ENCODE measurements around the gene TMEM170A.
"Not testable (repeated sequence)": the region's sequence is repeated elsewhere in the genome, so short reads cannot be mapped to it uniquely, and the experiment has no call there.

The TMEM170A gene

DNA sequence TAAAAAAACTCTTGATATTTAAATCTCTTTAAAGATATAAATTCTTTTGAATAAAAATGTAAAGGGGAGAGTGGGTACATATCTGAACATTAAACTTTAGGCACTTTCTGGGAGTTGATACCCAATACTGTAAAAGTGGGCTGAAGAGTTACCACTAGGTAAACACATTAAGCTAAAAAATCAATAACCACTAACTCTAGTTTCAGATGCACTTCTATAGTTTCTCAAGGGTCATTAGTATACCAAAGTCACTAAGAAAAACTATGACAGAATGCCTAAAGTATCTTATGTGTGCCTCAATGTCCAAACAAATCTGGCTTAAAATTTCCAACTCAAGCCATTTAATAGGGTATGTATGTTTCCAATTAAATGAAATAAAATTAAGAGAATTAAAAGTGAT, 18.1 kb downstream of the TMEM170A start:
- no peak for DNase-seq

DNA sequence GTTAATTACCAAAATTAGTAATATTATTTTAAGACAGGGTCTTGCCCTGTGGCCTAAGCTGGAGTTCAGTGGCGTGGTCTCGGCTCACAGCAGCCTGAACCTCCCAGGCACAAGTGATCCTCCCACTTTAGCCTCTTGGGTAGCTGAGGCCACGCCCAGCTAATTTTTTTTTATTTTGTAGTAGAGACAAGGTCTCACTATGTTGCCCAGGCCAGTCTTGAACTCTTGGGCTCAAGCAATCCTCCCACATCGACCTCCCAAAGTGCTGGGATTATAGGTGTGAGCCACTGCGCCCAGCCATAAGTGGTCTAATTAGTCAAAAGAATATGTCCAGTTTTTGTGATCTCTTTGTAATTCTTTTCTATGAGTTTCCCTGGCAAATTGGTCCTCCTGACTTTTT, 19.2 kb downstream of the TMEM170A start:
- DNase-seq, result no peak

GRCh38 chr16:75443298-75443697, 21.2 kb downstream of the TMEM170A start:
- no peak for DNase-seq

GRCh38 chr16:75433732-75434413, 30.6 kb downstream of the TMEM170A start:
- peak; percentile 98 for DNase-seq

DNA sequence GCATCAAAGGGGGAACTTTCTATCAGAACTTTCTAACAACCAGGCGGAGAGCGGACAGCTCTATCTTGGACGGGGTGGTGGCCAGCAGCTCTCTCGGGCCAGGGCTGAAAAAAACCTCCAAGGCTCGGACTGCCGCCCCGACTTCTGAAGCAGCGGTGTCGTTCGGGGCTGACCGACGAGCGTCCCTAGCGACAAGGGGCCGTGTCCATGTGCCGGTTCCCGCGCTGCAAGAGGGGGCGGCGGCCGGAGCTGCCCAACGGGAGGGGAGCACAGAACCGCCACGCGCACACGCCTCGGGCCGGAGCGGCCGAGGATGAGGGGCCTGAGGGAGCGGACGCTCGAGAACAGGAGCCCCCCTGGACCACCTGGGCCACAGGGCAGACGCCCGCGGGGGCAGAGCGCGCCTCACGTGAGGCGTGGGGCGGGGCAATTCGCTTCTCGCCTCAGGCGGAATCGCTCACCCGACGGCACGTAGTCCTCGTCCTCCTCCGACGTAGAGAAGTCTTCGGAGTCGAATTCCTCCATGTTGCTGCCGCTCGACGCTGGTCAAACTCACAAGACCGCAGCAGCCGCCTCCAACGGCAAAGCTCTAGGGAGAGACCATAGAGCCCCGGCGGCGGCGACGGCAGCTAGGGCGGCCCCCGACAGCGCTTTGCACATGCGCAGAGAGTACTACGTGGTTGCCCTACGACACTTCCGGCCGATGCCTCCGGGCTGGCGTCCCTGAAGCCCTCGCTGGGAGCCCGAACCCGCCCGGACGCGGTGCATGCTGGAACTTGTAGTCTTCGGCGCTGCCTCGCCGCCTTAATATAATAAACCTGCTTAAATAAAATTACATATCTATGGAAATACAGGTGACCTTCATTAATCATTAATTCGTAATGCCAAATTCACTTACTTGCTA, 31.4 kb downstream of the TMEM170A start, which contains the start of gene CFDP1:
TSS of gene CFDP1 (minus strand) at position 676 of the 904 bp plus-strand sequence. CDS start at position 525, 151 bp downstream.
- DNase-seq, result peak; percentile 98

DNA sequence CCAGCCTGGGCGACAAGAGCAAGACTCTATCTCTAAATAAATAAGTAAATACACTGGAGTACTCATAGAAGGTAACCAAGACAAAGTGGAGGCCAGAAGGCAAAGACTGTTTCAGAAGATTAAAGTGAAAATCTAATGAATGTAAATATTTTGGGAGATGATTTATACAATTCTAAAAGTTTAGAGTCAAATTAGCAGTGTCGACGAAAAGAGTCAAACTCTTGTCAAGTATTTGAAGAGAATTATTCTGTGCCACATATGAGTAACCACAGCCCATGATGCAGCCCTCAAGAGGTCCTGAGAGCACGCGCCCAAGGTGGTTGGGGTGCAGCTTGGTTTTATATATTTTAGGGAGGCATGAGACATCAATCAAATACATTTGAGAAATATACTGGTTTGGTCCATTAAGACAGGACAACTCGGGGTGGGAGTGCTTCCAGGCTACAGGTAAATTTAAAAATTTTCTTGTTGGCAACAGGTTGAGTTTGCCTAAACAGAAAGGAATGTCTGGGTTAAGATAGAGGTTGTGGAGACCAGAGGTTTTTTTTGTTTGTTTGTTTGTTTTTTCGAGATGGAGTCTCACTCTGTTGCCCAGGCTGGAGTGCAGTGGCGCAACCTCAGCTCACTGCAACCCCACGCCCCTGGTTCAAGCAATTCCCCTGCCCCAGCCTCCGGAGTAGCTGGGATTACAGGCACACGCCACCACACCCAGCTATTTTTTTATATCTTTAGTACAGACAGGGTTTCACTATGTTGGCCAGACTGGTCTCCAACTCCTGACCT, 34.7 kb downstream of the TMEM170A start:
- no peak for DNase-seq

- DNase-seq, result not testable (repeated sequence)
Observed at GRCh38 chr16:75426524-75426923, 38.0 kb downstream of the TMEM170A start.

DNA sequence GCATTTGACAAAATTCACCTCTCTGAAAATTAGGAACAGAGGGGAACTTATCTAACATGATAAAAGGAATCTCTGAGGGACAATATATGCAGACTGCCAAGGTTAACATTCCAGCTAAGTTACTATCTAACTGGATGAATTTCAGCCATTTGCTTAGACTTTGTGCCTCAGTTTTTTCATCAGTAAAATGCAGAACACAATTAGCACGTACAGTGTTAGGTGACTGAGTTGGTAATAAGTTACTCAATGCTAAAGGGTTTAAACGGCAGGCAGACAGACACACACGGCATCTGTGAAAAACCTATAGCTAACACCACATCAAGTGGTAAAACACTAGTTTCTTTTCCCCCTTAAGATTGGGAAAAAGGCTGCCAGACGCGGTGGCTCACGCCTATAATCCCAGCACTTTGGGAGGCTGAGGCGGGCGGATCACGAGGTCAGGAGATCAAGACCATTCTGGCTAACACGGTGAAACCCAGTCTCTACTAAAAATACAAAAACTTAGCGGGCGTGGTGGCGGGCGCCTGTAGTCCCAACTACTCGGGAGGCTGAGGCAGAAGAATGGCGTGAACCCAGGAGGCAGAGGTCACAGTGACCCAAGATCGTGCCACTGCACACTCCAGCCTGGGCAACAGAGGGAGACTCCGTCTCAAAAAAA, 40.3 kb downstream of the TMEM170A start:
- not testable (repeated sequence) for DNase-seq

GRCh38 chr16:75423723-75424104, 40.8 kb downstream of the TMEM170A start:
- no peak for DNase-seq

- DNase-seq, result no peak
Observed at GRCh38 chr16:75421820-75422126, 42.7 kb downstream of the TMEM170A start.

GRCh38 chr16:75420987-75421819, 43.3 kb downstream of the TMEM170A start:
- no peak for DNase-seq

GRCh38 chr16:75416904-75417565, 47.5 kb downstream of the TMEM170A start:
- DNase-seq, result no peak

- DNase-seq, result no peak
Observed at GRCh38 chr16:75415169-75415905, 49.2 kb downstream of the TMEM170A start.

- no peak for DNase-seq
Observed at GRCh38 chr16:75413951-75414350, 50.5 kb downstream of the TMEM170A start.

DNA sequence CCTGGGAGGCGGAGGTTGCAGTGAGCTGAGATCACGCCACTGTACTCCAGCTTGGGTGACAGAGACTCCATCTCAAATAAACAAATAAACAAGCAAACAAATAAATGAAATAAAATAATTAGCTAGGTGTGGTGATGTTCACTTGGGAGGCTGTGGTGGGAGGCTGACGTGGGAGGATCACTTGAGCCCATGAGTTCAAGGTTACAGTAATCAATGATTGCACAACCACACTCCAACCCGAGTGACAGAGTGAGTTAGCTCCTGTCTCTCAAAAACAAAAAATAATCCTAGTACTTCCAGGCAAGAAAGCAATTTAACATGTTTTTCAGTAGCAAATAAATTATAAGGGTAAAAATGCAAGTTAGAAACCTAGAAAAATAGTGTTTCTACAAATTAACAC, 57.5 kb downstream of the TMEM170A start:
- no peak for DNase-seq

GRCh38 chr16:75402821-75403475, 61.5 kb downstream of the TMEM170A start:
- peak; percentile 36 for DNase-seq

DNA sequence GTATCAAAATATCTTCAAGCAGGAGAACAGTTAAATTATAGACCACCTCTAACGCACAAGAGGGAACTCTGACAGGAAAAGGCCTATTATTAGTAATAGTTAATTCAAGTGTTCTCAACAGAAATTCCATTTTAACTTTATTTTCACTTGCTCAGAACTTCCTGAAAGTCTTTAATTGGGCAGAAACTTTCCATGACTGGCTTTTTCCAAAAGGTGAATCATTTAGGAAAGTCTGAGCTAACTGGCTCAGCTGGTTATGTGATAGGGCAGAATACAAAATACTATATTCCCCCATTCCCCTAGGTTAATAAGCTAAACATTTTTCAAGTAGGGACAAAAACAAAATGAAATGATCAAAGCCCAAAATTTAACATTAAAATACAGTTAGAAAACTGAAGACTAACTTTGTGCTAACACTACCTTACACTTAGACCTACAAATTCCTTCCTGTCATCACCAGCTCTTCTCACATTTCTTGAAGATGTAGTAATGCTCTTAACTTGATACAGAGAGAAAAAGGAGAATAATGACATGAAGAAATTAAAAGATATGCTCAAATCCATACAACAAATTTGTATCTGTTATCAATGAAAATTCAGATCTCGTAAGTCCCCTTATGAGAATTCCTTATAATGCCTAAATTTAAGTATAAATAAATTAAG, 62.2 kb downstream of the TMEM170A start:
- no peak for DNase-seq

GRCh38 chr16:75401691-75402090, 62.8 kb downstream of the TMEM170A start:
- DNase-seq, result no peak

- no peak for DNase-seq
Observed at GRCh38 chr16:75398333-75398732, 66.2 kb downstream of the TMEM170A start.

GRCh38 chr16:75394941-75395340, 69.5 kb downstream of the TMEM170A start:
- no peak for DNase-seq
